MM.1S (cell line): ENCODE measurements around the gene RFX2.

Experiments
- DNase-seq: peaks from one replicate; pipeline ENCODE4 v3.0.0-alpha.2; 2015
- H2AFZ ChIP-seq: fragments of 300-600 bp; sonication (generic); 2 replicates; pipeline ENCODE4 v1.6.0; 2016; ENCODE audit warnings: antibody characterized with exemption, low read length
- H3F3A ChIP-seq: fragments of 300-600 bp; sonication (generic); 2 replicates; pipeline ENCODE4 v1.6.1; 2016; ENCODE audit warnings: mild to moderate bottlenecking, antibody characterized with exemption, low read length, moderate library complexity, mixed read lengths; ENCODE audit not compliant: insufficient read depth
- H3K27ac ChIP-seq: fragments of 300-600 bp; sonication (generic); 2 replicates; pipeline ENCODE4 v1.5.1; 2016; ENCODE audit warnings: mild to moderate bottlenecking, low read length
- H3K27me3 ChIP-seq: fragments of 300-600 bp; sonication (generic); replicated peaks from 2 replicates; pipeline ENCODE4 v1.6.0; 2016; ENCODE audit warnings: low read length; ENCODE audit not compliant: insufficient read depth
- H3K36me3 ChIP-seq: fragments of 300-600 bp; sonication (generic); replicated peaks from 2 replicates; pipeline ENCODE4 v1.6.1; 2016; ENCODE audit warnings: mild to moderate bottlenecking, low read length, mixed read lengths; ENCODE audit not compliant: insufficient read depth
- H3K4me1 ChIP-seq: fragments of 300-600 bp; sonication (generic); 2 replicates; pipeline ENCODE4 v1.6.1; 2016; ENCODE audit warnings: low read length, mixed read lengths
- H3K4me2 ChIP-seq: fragments of 300-600 bp; sonication (generic); 2 replicates; pipeline ENCODE4 v1.6.0; 2016; ENCODE audit warnings: low read depth, low read length
- H3K4me3 ChIP-seq: fragments of 300-600 bp; sonication (generic); 2 replicates; pipeline ENCODE4 v1.5.1; 2016; ENCODE audit warnings: low read length, mixed read lengths
- H3K79me2 ChIP-seq: fragments of 300-600 bp; sonication (generic); 2 replicates; pipeline ENCODE4 v1.6.1; 2016; ENCODE audit warnings: mixed run types, low read length, mixed read lengths
- H3K9ac ChIP-seq: fragments of 300-600 bp; sonication (generic); 2 replicates; pipeline ENCODE4 v1.6.1; 2016; ENCODE audit warnings: low read length, mixed read lengths
- H3K9me2 ChIP-seq: fragments of 300-600 bp; sonication (generic); replicated peaks from 2 replicates; pipeline ENCODE4 v1.6.1; 2016; ENCODE audit warnings: mild to moderate bottlenecking, low read length, mixed read lengths; ENCODE audit not compliant: insufficient read depth
- H3K9me3 ChIP-seq: fragments of 300-600 bp; sonication (generic); replicated peaks from 2 replicates; pipeline ENCODE4 v1.6.1; 2016; ENCODE audit warnings: mild to moderate bottlenecking, low read length, mixed read lengths; ENCODE audit not compliant: insufficient read depth
- H4K20me1 ChIP-seq: fragments of 300-600 bp; sonication (generic); 2 replicates; pipeline ENCODE4 v1.6.1; 2016; ENCODE audit warnings: mild to moderate bottlenecking, low read length, moderate library complexity, mixed read lengths; ENCODE audit not compliant: insufficient read depth
- EZH2 ChIP-seq: fragments of 300-600 bp; sonication (generic); optimal IDR thresholded peaks from 2 replicates; pipeline ENCODE3; 2017; ENCODE audit warnings: low read depth, mild to moderate bottlenecking, antibody characterized with exemption, low read length, mixed read lengths
- EZH2phosphoT487 ChIP-seq: fragments of 300-600 bp; sonication (generic); IDR thresholded peaks from 2 replicates; pipeline ENCODE4 v1.6.1; 2018; ENCODE audit warnings: antibody characterized with exemption, low read length
- TF ChIP-seq, protein P1 (sequence below): fragments of 300-600 bp; sonication (generic); IDR thresholded peaks from 2 replicates; pipeline ENCODE4 v1.5.1; 2016; ENCODE audit warnings: antibody characterized with exemption, low read length, mixed read lengths

The RFX2 gene

GRCh38 chr19:6042776-6043726 is 67.2 kb downstream of the RFX2 start:
- DNase-seq, result no peak
- Histone ChIP-seq H3K27ac (no peak overlapping the region), H3K79me2 (no peaks in the 10 kb centered on the region), H3F3A (no peaks in the 10 kb centered on the region), H2AFZ (no peak overlapping the region), H3K9me3 (no peaks in the 10 kb centered on the region), H3K36me3 (no peaks in the 10 kb centered on the region), H3K9me2 (no peaks in the 10 kb centered on the region), H3K27me3 (peaks cover 100% of the 10 kb centered on the region), H3K9ac (no peak overlapping the region), H3K4me1 (no peaks in the 10 kb centered on the region), H3K4me3 (no peak overlapping the region), H3K4me2 (no peak overlapping the region), H4K20me1 (no peaks in the 10 kb centered on the region)
- no peak for TF ChIP-seq EZH2phosphoT487
- TF ChIP-seq EZH2, result no peak
- TF ChIP-seq, protein P1, sequence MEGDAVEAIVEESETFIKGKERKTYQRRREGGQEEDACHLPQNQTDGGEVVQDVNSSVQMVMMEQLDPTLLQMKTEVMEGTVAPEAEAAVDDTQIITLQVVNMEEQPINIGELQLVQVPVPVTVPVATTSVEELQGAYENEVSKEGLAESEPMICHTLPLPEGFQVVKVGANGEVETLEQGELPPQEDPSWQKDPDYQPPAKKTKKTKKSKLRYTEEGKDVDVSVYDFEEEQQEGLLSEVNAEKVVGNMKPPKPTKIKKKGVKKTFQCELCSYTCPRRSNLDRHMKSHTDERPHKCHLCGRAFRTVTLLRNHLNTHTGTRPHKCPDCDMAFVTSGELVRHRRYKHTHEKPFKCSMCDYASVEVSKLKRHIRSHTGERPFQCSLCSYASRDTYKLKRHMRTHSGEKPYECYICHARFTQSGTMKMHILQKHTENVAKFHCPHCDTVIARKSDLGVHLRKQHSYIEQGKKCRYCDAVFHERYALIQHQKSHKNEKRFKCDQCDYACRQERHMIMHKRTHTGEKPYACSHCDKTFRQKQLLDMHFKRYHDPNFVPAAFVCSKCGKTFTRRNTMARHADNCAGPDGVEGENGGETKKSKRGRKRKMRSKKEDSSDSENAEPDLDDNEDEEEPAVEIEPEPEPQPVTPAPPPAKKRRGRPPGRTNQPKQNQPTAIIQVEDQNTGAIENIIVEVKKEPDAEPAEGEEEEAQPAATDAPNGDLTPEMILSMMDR, result no peak

DNA sequence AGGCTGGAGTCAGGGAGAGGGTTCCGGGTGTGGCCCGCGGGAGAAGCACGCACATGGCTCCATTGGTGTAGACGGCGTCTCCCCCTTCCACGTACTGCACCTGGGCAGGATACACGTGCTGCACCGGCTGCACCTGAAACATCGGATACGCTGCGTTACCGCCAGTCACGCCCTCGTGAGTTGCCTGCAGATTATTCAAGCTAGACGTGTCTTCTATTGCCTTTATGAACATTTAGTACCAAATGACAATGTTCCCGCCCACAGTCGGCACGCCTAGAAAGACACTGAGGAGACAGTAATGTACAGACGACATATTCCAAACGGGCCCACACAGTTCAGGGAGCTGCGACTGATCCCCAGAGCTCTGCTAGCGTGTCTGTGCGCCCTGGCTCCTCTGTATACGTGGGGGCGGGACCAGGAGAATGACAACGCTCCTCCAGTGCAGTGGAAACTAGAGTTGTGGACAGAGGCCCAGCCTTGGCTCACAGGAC is 68.3 kb downstream of the RFX2 start:
- no peaks in the 10 kb centered on the region for H3K9me2 ChIP-seq
- H3K4me2 ChIP-seq, result no peak overlapping the region
- no peak overlapping the region for H3K4me3 ChIP-seq
- no peaks in the 10 kb centered on the region for H3K79me2 ChIP-seq
- DNase-seq, result no peak
- peaks cover 100% of the 10 kb centered on the region for H3K27me3 ChIP-seq
- no peaks in the 10 kb centered on the region for H3K36me3 ChIP-seq
- no peak overlapping the region for H3K27ac ChIP-seq
- H3K9ac ChIP-seq, result no peak overlapping the region
- H3F3A ChIP-seq, result no peaks in the 10 kb centered on the region
- H3K4me1 ChIP-seq, result no peaks in the 10 kb centered on the region
- no peaks in the 10 kb centered on the region for H3K9me3 ChIP-seq
- no peak overlapping the region for H2AFZ ChIP-seq
- H4K20me1 ChIP-seq, result no peaks in the 10 kb centered on the region
- TF ChIP-seq, protein P1, result no peak
- TF ChIP-seq EZH2phosphoT487 (no peak), EZH2 (no peak)

DNA sequence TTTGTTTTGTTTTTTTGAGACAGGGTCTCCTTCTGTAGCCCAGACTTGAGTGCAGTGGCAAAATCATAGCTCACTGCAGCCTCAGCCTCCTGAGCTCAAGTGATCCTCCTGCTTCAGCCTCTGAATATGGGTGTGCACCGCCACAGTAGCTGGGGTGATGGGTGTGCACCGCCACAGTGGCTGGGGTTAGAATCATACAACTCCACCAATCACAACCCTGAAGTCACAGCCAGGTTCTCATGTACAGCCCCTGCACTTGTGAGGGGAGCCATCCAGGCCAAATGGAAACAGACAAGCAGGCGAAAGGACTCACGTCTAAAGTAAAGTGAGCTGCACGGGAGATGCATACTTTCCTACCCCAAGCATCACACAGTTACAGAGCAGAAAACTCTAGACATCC is 69.2 kb downstream of the RFX2 start:
- Histone ChIP-seq H3K36me3 (no peaks in the 10 kb centered on the region), H3K4me1 (no peaks in the 10 kb centered on the region), H3K9ac (no peak overlapping the region), H2AFZ (no peak overlapping the region), H3F3A (no peaks in the 10 kb centered on the region), H3K4me2 (no peak overlapping the region), H3K27me3 (peaks cover 98% of the 10 kb centered on the region), H3K79me2 (no peaks in the 10 kb centered on the region), H3K9me2 (no peaks in the 10 kb centered on the region), H3K4me3 (no peak overlapping the region), H3K27ac (no peak overlapping the region), H3K9me3 (no peaks in the 10 kb centered on the region), H4K20me1 (no peaks in the 10 kb centered on the region)
- DNase-seq, result no peak
- TF ChIP-seq, protein P1, result no peak
- TF ChIP-seq EZH2, result no peak
- no peak for TF ChIP-seq EZH2phosphoT487
